HEK293 (cell line): ENCODE results near the gene CEP85.

ENCODE experiments used
- GLI4 ChIP-seq: fragments of 450-650 bp; formaldehyde crosslinking; IDR thresholded peaks from 2 replicates; pipeline ENCODE4 v1.5.1; 2016; ENCODE audit warnings: missing biosample characterization, missing genetic modification characterization
- HIC1 ChIP-seq: fragments of 450-650 bp; formaldehyde crosslinking; IDR thresholded peaks from 2 replicates; pipeline ENCODE4 v1.5.1; 2016; ENCODE audit warnings: missing biosample characterization, missing genetic modification characterization
- KLF10 ChIP-seq: fragments of 450-650 bp; IDR thresholded peaks from 2 replicates; pipeline ENCODE4 v1.5.1; 2018; ENCODE audit warnings: missing biosample characterization, mild to moderate bottlenecking, missing genetic modification characterization
- PRDM10 ChIP-seq: fragments of 450-650 bp; formaldehyde crosslinking; IDR thresholded peaks from 2 replicates; pipeline ENCODE4 v1.5.1; 2016; ENCODE audit warnings: missing biosample characterization, missing genetic modification characterization
- RBAK ChIP-seq: fragments of 450-650 bp; formaldehyde crosslinking; IDR thresholded peaks from 2 replicates; pipeline ENCODE4 v1.5.1; 2016; ENCODE audit warnings: missing biosample characterization, missing genetic modification characterization
- SCRT2 ChIP-seq: fragments of 450-650 bp; formaldehyde crosslinking; IDR thresholded peaks from 2 replicates; pipeline ENCODE4 v1.5.1; 2016; ENCODE audit warnings: missing biosample characterization, missing genetic modification characterization
- SP7 ChIP-seq: fragments of 450-650 bp; formaldehyde crosslinking; IDR thresholded peaks from 2 replicates; pipeline ENCODE4 v1.5.1; 2016; ENCODE audit warnings: missing biosample characterization, missing genetic modification characterization
- ZBTB21 ChIP-seq: fragments of 450-650 bp; formaldehyde crosslinking; IDR thresholded peaks from 2 replicates; pipeline ENCODE4 v1.5.1; 2017; ENCODE audit warnings: missing biosample characterization, missing genetic modification characterization
- ZEB2 ChIP-seq: fragments of 450-650 bp; formaldehyde crosslinking; IDR thresholded peaks from 2 replicates; pipeline ENCODE4 v1.5.1; 2016; ENCODE audit warnings: missing biosample characterization, missing genetic modification characterization
- ZFHX2 ChIP-seq: fragments of 450-650 bp; formaldehyde crosslinking; conservative IDR thresholded peaks from 2 replicates; pipeline ENCODE4 v1.5.1; 2016; ENCODE audit warnings: missing biosample characterization, missing genetic modification characterization
- ZIC2 ChIP-seq: fragments of 450-650 bp; formaldehyde crosslinking; IDR thresholded peaks from 2 replicates; pipeline ENCODE4 v1.5.1; 2016; ENCODE audit warnings: missing biosample characterization, missing genetic modification characterization
- ZNF157 ChIP-seq: fragments of 450-650 bp; formaldehyde crosslinking; IDR thresholded peaks from 2 replicates; pipeline ENCODE4 v1.5.1; 2016; ENCODE audit warnings: missing biosample characterization, missing genetic modification characterization
- ZNF341 ChIP-seq: fragments of 450-650 bp; formaldehyde crosslinking; IDR thresholded peaks from 2 replicates; pipeline ENCODE4; 2016; ENCODE audit warnings: low read depth, missing biosample characterization, missing genetic modification characterization
- ZNF350 ChIP-seq: fragments of 450-650 bp; formaldehyde crosslinking; IDR thresholded peaks from 2 replicates; pipeline ENCODE4 v1.5.0; 2017; ENCODE audit warnings: missing biosample characterization, mild to moderate bottlenecking, missing genetic modification characterization
- ZNF423 ChIP-seq: fragments of 450-650 bp; formaldehyde crosslinking; IDR thresholded peaks from 2 replicates; pipeline ENCODE4 v1.5.1; 2016; ENCODE audit warnings: missing biosample characterization, missing genetic modification characterization
- ZNF561 ChIP-seq: fragments of 450-650 bp; IDR thresholded peaks from 2 replicates; pipeline ENCODE4 v1.5.1; 2018; ENCODE audit warnings: missing biosample characterization, missing genetic modification characterization, borderline replicate concordance
- ZNF600 ChIP-seq: fragments of 450-650 bp; formaldehyde crosslinking; IDR thresholded peaks from 2 replicates; pipeline ENCODE4 v1.5.1; 2016; ENCODE audit warnings: missing biosample characterization, missing genetic modification characterization
- ZNF76 ChIP-seq: fragments of 450-650 bp; formaldehyde crosslinking; IDR thresholded peaks from 2 replicates; pipeline ENCODE4; 2016; ENCODE audit warnings: low read depth, missing biosample characterization, missing genetic modification characterization, borderline replicate concordance
- ZNF768 ChIP-seq: fragments of 450-650 bp; formaldehyde crosslinking; IDR thresholded peaks from 2 replicates; pipeline ENCODE4 v1.5.1; 2018; ENCODE audit warnings: missing biosample characterization, mild to moderate bottlenecking, missing genetic modification characterization
- ZSCAN4 ChIP-seq: fragments of 450-650 bp; formaldehyde crosslinking; IDR thresholded peaks from 2 replicates; pipeline ENCODE4 v1.5.1; 2017; ENCODE audit warnings: missing biosample characterization, missing genetic modification characterization
- TF ChIP-seq, protein P1 (sequence below): fragments of 450-650 bp; formaldehyde crosslinking; IDR thresholded peaks from 2 replicates; pipeline ENCODE4 v1.5.1; 2016; ENCODE audit warnings: missing biosample characterization, missing genetic modification characterization
- TF ChIP-seq, protein P2 (sequence below): fragments of 450-650 bp; formaldehyde crosslinking; IDR thresholded peaks from 2 replicates; pipeline ENCODE4 v1.5.1; 2016; ENCODE audit warnings: missing biosample characterization, missing genetic modification characterization
- TF ChIP-seq, protein P3 (sequence below): fragments of 450-650 bp; formaldehyde crosslinking; IDR thresholded peaks from 2 replicates; pipeline ENCODE4 v1.5.1; 2016; ENCODE audit warnings: missing biosample characterization, missing genetic modification characterization

Gene CEP85

DNA sequence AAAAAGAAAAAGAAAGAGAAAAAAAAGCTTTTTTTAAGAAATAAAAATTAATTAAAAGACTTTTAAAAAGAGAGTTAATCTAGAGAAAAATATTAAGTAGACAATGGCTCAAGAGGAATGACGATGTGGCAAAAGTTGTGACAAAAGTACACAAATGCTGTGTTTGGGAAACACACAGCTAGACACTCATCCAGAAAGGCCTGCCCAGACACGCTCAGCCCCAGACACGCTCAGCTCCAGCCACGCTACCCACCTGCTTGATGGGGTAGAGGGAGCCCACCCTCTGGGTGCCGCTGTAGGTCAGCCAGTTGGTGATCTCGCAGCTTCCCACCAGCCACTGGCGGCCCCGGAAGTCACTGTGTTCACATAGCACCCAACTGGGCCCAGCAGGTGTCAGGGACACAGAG lies 94.0 kb downstream of the CEP85 start (continued):
- TF ChIP-seq HIC1 (tag by site-specific recombination) = 0 out of 2 replicates have a peak, but pooled peaks have one; percentile 31
- TF ChIP-seq ZNF350 (tag by site-specific recombination) = no peak
- peak; percentile 52; the same call in 1 of the 2 replicates for TF ChIP-seq ZNF561
- no peak for TF ChIP-seq ZSCAN4 (tag by site-specific recombination)
- TF ChIP-seq, protein P1, sequence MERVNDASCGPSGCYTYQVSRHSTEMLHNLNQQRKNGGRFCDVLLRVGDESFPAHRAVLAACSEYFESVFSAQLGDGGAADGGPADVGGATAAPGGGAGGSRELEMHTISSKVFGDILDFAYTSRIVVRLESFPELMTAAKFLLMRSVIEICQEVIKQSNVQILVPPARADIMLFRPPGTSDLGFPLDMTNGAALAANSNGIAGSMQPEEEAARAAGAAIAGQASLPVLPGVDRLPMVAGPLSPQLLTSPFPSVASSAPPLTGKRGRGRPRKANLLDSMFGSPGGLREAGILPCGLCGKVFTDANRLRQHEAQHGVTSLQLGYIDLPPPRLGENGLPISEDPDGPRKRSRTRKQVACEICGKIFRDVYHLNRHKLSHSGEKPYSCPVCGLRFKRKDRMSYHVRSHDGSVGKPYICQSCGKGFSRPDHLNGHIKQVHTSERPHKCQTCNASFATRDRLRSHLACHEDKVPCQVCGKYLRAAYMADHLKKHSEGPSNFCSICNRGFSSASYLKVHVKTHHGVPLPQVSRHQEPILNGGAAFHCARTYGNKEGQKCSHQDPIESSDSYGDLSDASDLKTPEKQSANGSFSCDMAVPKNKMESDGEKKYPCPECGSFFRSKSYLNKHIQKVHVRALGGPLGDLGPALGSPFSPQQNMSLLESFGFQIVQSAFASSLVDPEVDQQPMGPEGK (tag by site-specific recombination) = peak; percentile 22; the same call in 1 of the 2 replicates
- no peak for TF ChIP-seq ZNF341 (tag by site-specific recombination)
- TF ChIP-seq ZBTB21 (tag by site-specific recombination) = no peak
- TF ChIP-seq RBAK (tag by site-specific recombination) = no peak
- peak; percentile 68 for TF ChIP-seq ZNF600 (tag by site-specific recombination)
- 0 out of 2 replicates have a peak, but pooled peaks have one; percentile 19 for TF ChIP-seq ZFHX2
- TF ChIP-seq SCRT2 (tag by site-specific recombination) = peak; percentile 93
- TF ChIP-seq GLI4 = no peak
- TF ChIP-seq PRDM10 (tag by site-specific recombination) = peak; percentile 36; the same call in 1 of the 2 replicates
- TF ChIP-seq ZNF157 (tag by site-specific recombination) = no peak
- TF ChIP-seq SP7 (tag by site-specific recombination) = 0 out of 2 replicates have a peak, but pooled peaks have one; percentile 26
- no peak for TF ChIP-seq KLF10 (tag by site-specific recombination)
- peak; percentile 70 for TF ChIP-seq ZNF423
- peak; percentile 57; the same call in 1 of the 2 replicates for TF ChIP-seq ZEB2 (tag by site-specific recombination)
- TF ChIP-seq, protein P2, sequence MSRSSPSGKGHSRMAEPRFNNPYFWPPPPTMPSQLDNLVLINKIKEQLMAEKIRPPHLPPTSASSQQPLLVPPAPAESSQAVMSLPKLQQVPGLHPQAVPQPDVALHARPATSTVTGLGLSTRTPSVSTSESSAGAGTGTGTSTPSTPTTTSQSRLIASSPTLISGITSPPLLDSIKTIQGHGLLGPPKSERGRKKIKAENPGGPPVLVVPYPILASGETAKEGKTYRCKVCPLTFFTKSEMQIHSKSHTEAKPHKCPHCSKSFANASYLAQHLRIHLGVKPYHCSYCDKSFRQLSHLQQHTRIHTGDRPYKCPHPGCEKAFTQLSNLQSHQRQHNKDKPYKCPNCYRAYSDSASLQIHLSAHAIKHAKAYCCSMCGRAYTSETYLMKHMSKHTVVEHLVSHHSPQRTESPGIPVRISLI (tag by site-specific recombination) = peak; percentile 63
- TF ChIP-seq, protein P3, sequence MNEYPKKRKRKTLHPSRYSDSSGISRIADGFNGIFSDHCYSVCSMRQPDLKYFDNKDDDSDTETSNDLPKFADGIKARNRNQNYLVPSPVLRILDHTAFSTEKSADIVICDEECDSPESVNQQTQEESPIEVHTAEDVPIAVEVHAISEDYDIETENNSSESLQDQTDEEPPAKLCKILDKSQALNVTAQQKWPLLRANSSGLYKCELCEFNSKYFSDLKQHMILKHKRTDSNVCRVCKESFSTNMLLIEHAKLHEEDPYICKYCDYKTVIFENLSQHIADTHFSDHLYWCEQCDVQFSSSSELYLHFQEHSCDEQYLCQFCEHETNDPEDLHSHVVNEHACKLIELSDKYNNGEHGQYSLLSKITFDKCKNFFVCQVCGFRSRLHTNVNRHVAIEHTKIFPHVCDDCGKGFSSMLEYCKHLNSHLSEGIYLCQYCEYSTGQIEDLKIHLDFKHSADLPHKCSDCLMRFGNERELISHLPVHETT (tag by site-specific recombination) = peak; percentile 31; the same call in 1 of the 2 replicates
- TF ChIP-seq ZNF76 (tag by site-specific recombination) = no peak
- TF ChIP-seq ZNF768 (tag by site-specific recombination) = no peak
- peak; percentile 99 for TF ChIP-seq ZIC2 (tag by site-specific recombination)
- TF ChIP-seq, all 188 proteins: peak for 18
